SK-N-MC (cell line): Measurements from ENCODE around the gene DSCAM.

ENCODE experiments used
- EZH2 ChIP-seq: fragments of 200-600 bp; sonication (generic); IDR thresholded peaks from one replicate; pipeline ENCODE4 v1.6.1; 2017; ENCODE audit warnings: antibody characterized with exemption
- POLR2AphosphoS5 ChIP-seq: IDR thresholded peaks from 2 replicates; pipeline ENCODE4 v1.6.1; 2012; ENCODE audit warnings: mild to moderate bottlenecking, low read depth, low read length, borderline replicate concordance

GRCh38 chr21:40819071-40819900 lies 27.7 kb downstream of the DSCAM start:
- TF ChIP-seq EZH2: no peak
- TF ChIP-seq POLR2AphosphoS5: peak; percentile 48; the same call in 1 of the 2 replicates
